Panc1 (cell line): ENCODE results near the gene DACT1.

Experiments used
- POLR2AphosphoS5 ChIP-seq: IDR thresholded peaks from 2 replicates; pipeline ENCODE4 v1.6.1; 2012; ENCODE audit warnings: mild to moderate bottlenecking, low read depth, low read length, moderate library complexity
- TF ChIP-seq, protein P1 (sequence below), 2 experiments: IDR thresholded peaks; 2 replicates each; pipeline ENCODE4 v1.6.1; 2011 to 2012; ENCODE audit warnings: low read depth in 2 of 2, control low read depth in 1 of 2, low read length in 1 of 2, mild to moderate bottlenecking in 1 of 2, moderate library complexity in 1 of 2; ENCODE audit not compliant: insufficient read depth in 1 of 2

DNA sequence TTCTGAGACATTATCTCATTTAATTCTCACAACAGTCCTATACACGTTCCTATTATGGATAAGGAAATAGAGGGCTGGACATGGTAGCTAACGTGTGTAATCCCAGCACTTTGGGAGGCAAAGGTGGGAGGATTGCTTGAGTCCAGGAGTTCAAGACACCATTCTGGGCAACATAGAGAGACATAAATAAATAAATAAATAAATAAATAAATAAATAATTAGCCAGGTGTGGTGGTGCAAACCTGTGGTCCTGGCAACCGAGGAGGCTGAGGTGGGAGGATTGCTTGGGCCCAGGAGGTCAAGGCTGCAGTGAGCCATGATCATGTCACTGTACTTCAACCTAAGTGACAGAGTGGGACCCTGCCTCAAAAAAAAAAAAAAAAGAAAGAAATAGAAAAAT, 22.6 kb downstream of the DACT1 start:
- no peak for TF ChIP-seq POLR2AphosphoS5
- TF ChIP-seq, protein P1, sequence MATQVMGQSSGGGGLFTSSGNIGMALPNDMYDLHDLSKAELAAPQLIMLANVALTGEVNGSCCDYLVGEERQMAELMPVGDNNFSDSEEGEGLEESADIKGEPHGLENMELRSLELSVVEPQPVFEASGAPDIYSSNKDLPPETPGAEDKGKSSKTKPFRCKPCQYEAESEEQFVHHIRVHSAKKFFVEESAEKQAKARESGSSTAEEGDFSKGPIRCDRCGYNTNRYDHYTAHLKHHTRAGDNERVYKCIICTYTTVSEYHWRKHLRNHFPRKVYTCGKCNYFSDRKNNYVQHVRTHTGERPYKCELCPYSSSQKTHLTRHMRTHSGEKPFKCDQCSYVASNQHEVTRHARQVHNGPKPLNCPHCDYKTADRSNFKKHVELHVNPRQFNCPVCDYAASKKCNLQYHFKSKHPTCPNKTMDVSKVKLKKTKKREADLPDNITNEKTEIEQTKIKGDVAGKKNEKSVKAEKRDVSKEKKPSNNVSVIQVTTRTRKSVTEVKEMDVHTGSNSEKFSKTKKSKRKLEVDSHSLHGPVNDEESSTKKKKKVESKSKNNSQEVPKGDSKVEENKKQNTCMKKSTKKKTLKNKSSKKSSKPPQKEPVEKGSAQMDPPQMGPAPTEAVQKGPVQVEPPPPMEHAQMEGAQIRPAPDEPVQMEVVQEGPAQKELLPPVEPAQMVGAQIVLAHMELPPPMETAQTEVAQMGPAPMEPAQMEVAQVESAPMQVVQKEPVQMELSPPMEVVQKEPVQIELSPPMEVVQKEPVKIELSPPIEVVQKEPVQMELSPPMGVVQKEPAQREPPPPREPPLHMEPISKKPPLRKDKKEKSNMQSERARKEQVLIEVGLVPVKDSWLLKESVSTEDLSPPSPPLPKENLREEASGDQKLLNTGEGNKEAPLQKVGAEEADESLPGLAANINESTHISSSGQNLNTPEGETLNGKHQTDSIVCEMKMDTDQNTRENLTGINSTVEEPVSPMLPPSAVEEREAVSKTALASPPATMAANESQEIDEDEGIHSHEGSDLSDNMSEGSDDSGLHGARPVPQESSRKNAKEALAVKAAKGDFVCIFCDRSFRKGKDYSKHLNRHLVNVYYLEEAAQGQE (IDR thresholded peaks at IDR 0.05; ENCODE audit: insufficient read depth in 1 of 2, low read depth in 2 of 2, low read length in 1 of 2), result no peak
